Liver (tissue), 9 donors: ENCODE data around the gene ESPN. TPM values are rescaled to one million over a fixed set of nuclear protein-coding genes. Genes with fewer than 3 reads are reported as not detected.

Experiments used
- DNase-seq: peaks from one replicate; pipeline ENCODE4 v3.0.0-alpha.2; 2017; ENCODE audit warnings: low spot score
- H3K27ac ChIP-seq, 2 donors: one replicate each; pipeline ENCODE4 v1.7.0; 2013; ENCODE audit warnings: inconsistent platforms in 2 of 2, low read length in 2 of 2, control low read depth in 1 of 2, low read depth in 1 of 2, mild to moderate bottlenecking in 1 of 2
- H3K27me3 ChIP-seq, 4 donors: one replicate each; pipeline versions ENCODE4 v1.6.1 to v1.7.0; 2013; ENCODE audit warnings: low read length in 3 of 4, inconsistent platforms in 1 of 4, mild to moderate bottlenecking in 1 of 4, moderate library complexity in 1 of 4; ENCODE audit not compliant: control insufficient read depth in 4 of 4, insufficient read depth in 4 of 4
- H3K36me3 ChIP-seq, 4 donors: one replicate each; pipeline versions ENCODE4 v1.6.1 to v1.7.0; 2013; ENCODE audit warnings: low read length in 3 of 4, mild to moderate bottlenecking in 3 of 4, low read depth in 1 of 4, moderate library complexity in 1 of 4; ENCODE audit not compliant: control insufficient read depth in 4 of 4, insufficient read depth in 3 of 4
- H3K4me1 ChIP-seq, 4 donors: one replicate each; pipeline versions ENCODE4 v1.6.1 to v1.7.0; 2013; ENCODE audit warnings: low read length in 3 of 4, mild to moderate bottlenecking in 3 of 4, moderate library complexity in 1 of 4; ENCODE audit not compliant: control insufficient read depth in 4 of 4, insufficient read depth in 4 of 4
- H3K4me3 ChIP-seq, 3 donors: one replicate each; pipeline versions ENCODE4 v1.6.1 to v1.7.0; 2013; ENCODE audit warnings: low read length in 3 of 3, control low read depth in 1 of 3, low read depth in 1 of 3, mild to moderate bottlenecking in 1 of 3
- H3K9ac ChIP-seq, 2 donors: one replicate each; pipeline ENCODE4 v1.7.0; 2013; ENCODE audit warnings: low read length in 2 of 2, mild to moderate bottlenecking in 2 of 2, moderate library complexity in 2 of 2, control low read depth in 1 of 2, low read depth in 1 of 2
- H3K9me3 ChIP-seq, 4 donors: one replicate each; pipeline versions ENCODE4 v1.6.1 to v1.7.0; 2013; ENCODE audit warnings: low read length in 3 of 4; ENCODE audit not compliant: control insufficient read depth in 4 of 4
- CTCF ChIP-seq: fragments of 150-350 bp; IDR thresholded peaks from 2 replicates; pipeline ENCODE4 v1.5.1; 2017; ENCODE audit warnings: improper control_type of control experiment, low read depth, low read length; ENCODE audit not compliant: missing input control
- EGR1 ChIP-seq, 2 donors: IDR thresholded peaks; 2 replicates each; pipeline ENCODE4 v1.6.1; 2016 to 2018; ENCODE audit warnings: antibody characterized with exemption in 2 of 2, low read depth in 2 of 2
- FOXA1 ChIP-seq: IDR thresholded peaks from 2 replicates; pipeline ENCODE4 v1.6.1; 2016; ENCODE audit warnings: antibody characterized with exemption
- FOXA2 ChIP-seq: IDR thresholded peaks from 2 replicates; pipeline ENCODE4 v1.6.1; 2016; ENCODE audit warnings: antibody characterized with exemption
- GABPA ChIP-seq, 2 donors: IDR thresholded peaks in 1 of 2; conservative IDR thresholded peaks in 1 of 2; 2 replicates each; pipeline ENCODE4 v1.6.1; 2016; ENCODE audit warnings: antibody characterized with exemption in 2 of 2, mild to moderate bottlenecking in 1 of 2, moderate library complexity in 1 of 2
- HNF4G ChIP-seq: IDR thresholded peaks from 2 replicates; pipeline ENCODE4 v1.6.1; 2016; ENCODE audit warnings: antibody characterized with exemption
- JUND ChIP-seq, 2 donors: IDR thresholded peaks; 2 replicates each; pipeline ENCODE4 v1.6.1; 2016; ENCODE audit warnings: antibody characterized with exemption in 2 of 2
- NR2F2 ChIP-seq: IDR thresholded peaks from 2 replicates; pipeline ENCODE4 v1.6.1; 2016; ENCODE audit warnings: antibody characterized with exemption
- RAD21 ChIP-seq, 2 donors: IDR thresholded peaks; 2 replicates each; pipeline ENCODE4 v1.6.1; 2016; ENCODE audit warnings: antibody characterized with exemption in 2 of 2, mild to moderate bottlenecking in 2 of 2
- REST ChIP-seq: IDR thresholded peaks from 2 replicates; pipeline ENCODE4 v1.6.1; 2016; ENCODE audit warnings: antibody characterized with exemption, mild to moderate bottlenecking
- RXRA ChIP-seq, 2 donors: IDR thresholded peaks; 2 replicates each; pipeline ENCODE4 v1.6.1; 2017 to 2018; ENCODE audit warnings: antibody characterized with exemption in 2 of 2, mild to moderate bottlenecking in 1 of 2
- SP1 ChIP-seq: IDR thresholded peaks from 2 replicates; pipeline ENCODE4 v1.6.1; 2018; ENCODE audit warnings: antibody characterized with exemption, mild to moderate bottlenecking
- TAF1 ChIP-seq: conservative IDR thresholded peaks from 2 replicates; pipeline ENCODE4 v1.6.1; 2016; ENCODE audit warnings: antibody characterized with exemption, mild to moderate bottlenecking
- YY1 ChIP-seq: IDR thresholded peaks from 2 replicates; pipeline ENCODE4 v1.6.1; 2016; ENCODE audit warnings: antibody characterized with exemption, mild to moderate bottlenecking
- ZBTB33 ChIP-seq: IDR thresholded peaks from 2 replicates; pipeline ENCODE4 v1.6.1; 2016; ENCODE audit warnings: antibody characterized with exemption
- WGBS: extraction: QIAGEN DNeasy Blood & Tissue Kit; methylation state at CpG from one replicate; pipeline ENCODE4 v1.1.7; 2013; 5-methylcytosine and 5-hydroxymethylcytosine counted together
- polyA plus RNA-seq, 2 donors: library from polyadenylated mRNA; stranded (reverse) in 1 of 2; unstranded in 1 of 2; fragments of 200-250 nt in 1 of 2; fragments of >200 nt in 1 of 2; fragmentation: Nextera tagmentation in 1 of 2; extraction: Ambion mirVana in 1 of 2; gene quantifications; one replicate each; pipeline versions ENCODE4 v1.2.1 to v1.2.3, GENCODE V29; 2013 to 2015
- total RNA-seq, 2 donors: library from RNA; depleted of rRNA; stranded (reverse); fragments of >200 nt; gene quantifications; one replicate each; pipeline ENCODE4 v1.2.3, GENCODE V29; 2014
- donor health status: healthy.
- donor health status: healthy.
- donor health status: healthy.
- donor health status: healthy.
- donor health status: healthy.

Gene ESPN
- total and polyA plus RNA-seq, 4 donors: 61.5 to 103 (median 68.2) TPM

GRCh38 chr1:6502000-6502891 is 77.7 kb downstream of the ESPN start:
- no peaks in the 10 kb centered on the region for H3K9me3 ChIP-seq
- peaks cover 2 to 9% (median 5%) of the 10 kb centered on the region in 4 donors for H3K4me1 ChIP-seq
- TF ChIP-seq TAF1 (no peak), SP1 (peak; percentile 12), EGR1 (IDR thresholded peaks at IDR 0.05; ENCODE audit: low read depth in 2 of 2) (no peak), HNF4G (no peak), CTCF (no peak), RXRA (IDR thresholded peaks at IDR 0.05) (no peak), FOXA1 (no peak), NR2F2 (peak; percentile 56), YY1 (no peak), FOXA2 (no peak), REST (no peak), RAD21 (IDR thresholded peaks at IDR 0.05) (no peak)
- no peak for DNase-seq
- H3K27me3 ChIP-seq: no peaks in the 10 kb centered on the region
- no peak overlapping the region for H3K4me3 ChIP-seq
- no peak overlapping the region for H3K27ac ChIP-seq
- H3K36me3 ChIP-seq: no peaks in the 10 kb centered on the region
- WGBS: 71% methylated on average over 31 of the region's 31 CpGs
- no peak overlapping the region for H3K9ac ChIP-seq

- peaks cover 0 to 6% (median 0%) of the 10 kb centered on the region in 4 donors for H3K4me1 ChIP-seq
- no peak overlapping the region for H3K27ac ChIP-seq
- H3K36me3 ChIP-seq: no peaks in the 10 kb centered on the region
- no peaks in the 10 kb centered on the region for H3K9me3 ChIP-seq
- 84% methylated on average over 20 of the region's 20 CpGs for WGBS
- H3K4me3 ChIP-seq: no peak overlapping the region
- no peak overlapping the region for H3K9ac ChIP-seq
- H3K27me3 ChIP-seq: no peaks in the 10 kb centered on the region
- no peak for DNase-seq
- TF ChIP-seq FOXA2: no peak
- no peak for TF ChIP-seq EGR1 (IDR thresholded peaks at IDR 0.05; ENCODE audit: low read depth in 2 of 2)
- no peak for TF ChIP-seq RXRA (IDR thresholded peaks at IDR 0.05)
- no peak for TF ChIP-seq TAF1
- no peak for TF ChIP-seq FOXA1
- no peak for TF ChIP-seq REST
- TF ChIP-seq YY1: no peak
- TF ChIP-seq ZBTB33: no peak
- TF ChIP-seq NR2F2: no peak
- TF ChIP-seq GABPA (IDR thresholded peaks at IDR 0.05 in 1 of 2, conservative IDR thresholded peaks at IDR 0.05 in 1 of 2): no peak
- TF ChIP-seq JUND (IDR thresholded peaks at IDR 0.05): no peak
- no peak for TF ChIP-seq CTCF
Observed at GRCh38 chr1:6503884-6504602, 79.5 kb downstream of the ESPN start.
